ENCODE data around the gene ALDH1A2.

GRCh38 chr15:58017869-58018268 is 47.6 kb downstream of the ALDH1A2 start:
- TF ChIP-seq CTCF (IDR thresholded peaks at IDR 0.05) (no peak), POLR2AphosphoS5 (IDR thresholded peaks at IDR 0.05; ENCODE audit: low read depth, low read length) (no peak)

Data from Panc1 (cell line).